CD14-positive monocyte (primary cell): ENCODE results near the gene RUFY2. TPM values are rescaled to one million over a fixed set of nuclear protein-coding genes. Genes with fewer than 3 reads are reported as not detected.

ENCODE experiments used
- DNase-seq, 3 donors: peaks; one replicate each; pipeline ENCODE4 v3.0.0-alpha.2; 2011 to 2022
- H2AFZ ChIP-seq: 2 replicates; pipeline ENCODE4 v1.6.0; 2012; ENCODE audit warnings: mild to moderate bottlenecking, low read depth, low read length, inconsistent platforms; ENCODE audit not compliant: insufficient read depth, poor library complexity, severe bottlenecking
- H3K27ac ChIP-seq, 2 donors: 1 replicate in 1 of 2; 2 replicates in 1 of 2; pipeline ENCODE4 v1.5.1; 2012 to 2013; ENCODE audit warnings: low read length in 2 of 2, control low read depth in 1 of 2, inconsistent platforms in 1 of 2, low read depth in 1 of 2, mild to moderate bottlenecking in 1 of 2
- H3K27me3 ChIP-seq, 2 donors: one replicate each; pipeline versions ENCODE4 v1.6.0 to v1.6.1; 2011 to 2013; ENCODE audit warnings: low read length in 2 of 2; ENCODE audit not compliant: control insufficient read depth in 2 of 2, insufficient read depth in 2 of 2
- H3K36me3 ChIP-seq, 2 donors: replicated peaks in 1 of 2; 1 replicate in 1 of 2; 2 replicates in 1 of 2; pipeline versions ENCODE4 v1.5.1 to v1.6.1; 2012 to 2013; ENCODE audit warnings: low read length in 2 of 2, control low read depth in 1 of 2, inconsistent platforms in 1 of 2, mild to moderate bottlenecking in 1 of 2; ENCODE audit not compliant: insufficient read depth in 2 of 2, control insufficient read depth in 1 of 2
- H3K4me1 ChIP-seq, 2 donors: 1 replicate in 1 of 2; 2 replicates in 1 of 2; pipeline versions ENCODE4 v1.5.1 to v1.6.1; 2012 to 2013; ENCODE audit warnings: low read length in 2 of 2, control low read depth in 1 of 2, inconsistent platforms in 1 of 2, mild to moderate bottlenecking in 1 of 2, moderate library complexity in 1 of 2; ENCODE audit not compliant: insufficient read depth in 2 of 2, control insufficient read depth in 1 of 2
- H3K4me2 ChIP-seq: replicated peaks from 2 replicates; pipeline ENCODE3; 2012; ENCODE audit warnings: low read length, moderate library complexity, mild to moderate bottlenecking; ENCODE audit not compliant: poor library complexity, severe bottlenecking; ENCODE audit errors: extremely low read depth
- H3K4me3 ChIP-seq, 3 experiments: fragments of 200-600 bp in 1 of 3; sonication (generic) in 1 of 3; replicated peaks in 1 of 3; 1 replicate in 2 of 3; 2 replicates in 1 of 3; pipeline ENCODE4 v1.5.1; 2011 to 2013; ENCODE audit warnings: low read length in 3 of 3, mild to moderate bottlenecking in 3 of 3, control low read depth in 2 of 3, low read depth in 2 of 3, inconsistent platforms in 1 of 3, moderate library complexity in 1 of 3
- H3K79me2 ChIP-seq: 2 replicates; pipeline ENCODE4 v1.6.0; 2012; ENCODE audit warnings: mild to moderate bottlenecking, control low read depth, inconsistent platforms, low read length, moderate library complexity; ENCODE audit not compliant: insufficient read depth
- H3K9ac ChIP-seq: 2 replicates; pipeline ENCODE4 v1.6.0; 2017; ENCODE audit warnings: low read length, mild to moderate bottlenecking; ENCODE audit not compliant: insufficient read depth, poor library complexity, severe bottlenecking
- H3K9me3 ChIP-seq, 2 donors: replicated peaks in 1 of 2; 1 replicate in 1 of 2; 2 replicates in 1 of 2; pipeline versions ENCODE4 v1.5.1 to v1.6.1; 2012 to 2013; ENCODE audit warnings: low read length in 2 of 2, control low read depth in 1 of 2; ENCODE audit not compliant: control insufficient read depth in 1 of 2, insufficient read depth in 1 of 2
- H4K20me1 ChIP-seq: 2 replicates; pipeline ENCODE4 v1.6.0; 2012; ENCODE audit warnings: mild to moderate bottlenecking, low read length, control low read depth, moderate library complexity; ENCODE audit not compliant: insufficient read depth
- H3K27ac Mint-ChIP-seq, 7 donors: one replicate each; pipeline ENCODE4 v1.8.0; 2020; ENCODE audit warnings: mild to moderate bottlenecking in 7 of 7, mixed read lengths in 7 of 7, moderate library complexity in 6 of 7, inconsistent platforms in 2 of 7
- H3K27me3 Mint-ChIP-seq, 3 donors: one replicate each; pipeline ENCODE4 v1.8.0; 2021 to 2022; ENCODE audit warnings: low read depth in 3 of 3, mild to moderate bottlenecking in 3 of 3, mixed read lengths in 3 of 3, moderate library complexity in 3 of 3, inconsistent platforms in 1 of 3
- H3K36me3 Mint-ChIP-seq, 2 donors: one replicate each; pipeline ENCODE4 v1.8.0; 2020; ENCODE audit warnings: mixed read lengths in 2 of 2, inconsistent platforms in 1 of 2, mild to moderate bottlenecking in 1 of 2
- H3K4me1 Mint-ChIP-seq: one replicate; pipeline ENCODE4 v1.8.0; 2020; ENCODE audit warnings: mild to moderate bottlenecking, mixed read lengths
- H3K4me3 Mint-ChIP-seq, 2 donors: one replicate each; pipeline ENCODE4 v1.8.0; 2020; ENCODE audit warnings: mild to moderate bottlenecking in 2 of 2, mixed read lengths in 2 of 2, moderate library complexity in 1 of 2
- H3K9me3 Mint-ChIP-seq, 7 donors: one replicate each; pipeline ENCODE4 v1.8.0; 2020 to 2022; ENCODE audit warnings: mixed read lengths in 7 of 7, mild to moderate bottlenecking in 6 of 7, moderate library complexity in 6 of 7, inconsistent platforms in 2 of 7
- CTCF ChIP-seq: fragments of 200-600 bp; IDR thresholded peaks from one replicate; pipeline ENCODE4 v1.8.0; 2022; ENCODE audit warnings: antibody characterized with exemption, mild to moderate bottlenecking
- WGBS: methylation state at CpG from one replicate; pipeline ENCODE4 v1.1.5; 2013; ENCODE audit warnings: missing lambda C conversion rate; ENCODE audit not compliant: insufficient coverage; 5-methylcytosine and 5-hydroxymethylcytosine counted together
- intact Hi-C, 2 donors: fragments of 100-400 bp; cut with micrococcal nuclease; formaldehyde crosslinking; loops; one replicate each; pipeline versions ENCODE4 v1.15.0 to v1.15.1; 2023
- polyA plus RNA-seq, 3 donors: library from polyadenylated mRNA; depleted of rRNA in 1 of 3; unstranded in 2 of 3; stranded (reverse) in 1 of 3; fragments of 300-500 nt in 2 of 3; fragments of >200 nt in 1 of 3; fragmentation: Illumina TruSeq in 2 of 3; gene quantifications; 1 replicate in 2 of 3; 2 replicates in 1 of 3; pipeline ENCODE4 v1.2.3, GENCODE V29; 2012 to 2021

The RUFY2 gene
- polyA plus RNA-seq, 3 donors: 2.8 to 3.9 (median 3.3) TPM

- Mint-ChIP-seq H3K36me3 (peaks cover 14 to 15% of the 10 kb centered on the region in 2 donors), H3K27me3 (no peaks in the 10 kb centered on the region), H3K9me3 (peaks cover 0 to 2% (median 0%) of the 10 kb centered on the region in 7 donors), H3K27ac (peak overlapping the region in 6 of 7 donors; percentile 97 to 100 (median 99)), H3K4me1 (peaks cover 62% of the 10 kb centered on the region), H3K4me3 (peak overlapping the region; percentile 98 to 99)
- WGBS: no CpG with 5 or more reads among the region's 10 CpGs
- peak overlapping the region; percentile 74 for H3K4me2 ChIP-seq
- peak overlapping the region; percentile 93 for H3K9ac ChIP-seq
- intact Hi-C loops: loop anchor here (5.0 to 10.0 kb wide), 5 partner anchors 256 to 571 kb away; partner anchors contain the start of genes HERC4 (in 1 of the 2) and SIRT1 (in 1 of the 2)
- H3K36me3 ChIP-seq: peaks cover 5 to 15% of the 10 kb centered on the region in 2 donors
- peak overlapping the region in 1 of 2 donors; percentile 94 for H3K27ac ChIP-seq
- no peak overlapping the region for H2AFZ ChIP-seq
- H3K27me3 ChIP-seq: no peaks in the 10 kb centered on the region
- no peak for DNase-seq
- no peak for TF ChIP-seq CTCF
- H3K4me1 ChIP-seq: peaks cover 53 to 70% of the 10 kb centered on the region in 2 donors
- H3K4me3 ChIP-seq: peak overlapping the region; percentile 88 to 98 (median 94)
- peaks cover 85% of the 10 kb centered on the region for H3K79me2 ChIP-seq
- H4K20me1 ChIP-seq: peaks cover 59% of the 10 kb centered on the region
- H3K9me3 ChIP-seq: no peaks in the 10 kb centered on the region
Measured at GRCh38 chr10:68333440-68334431, 73.3 kb downstream of the RUFY2 start.

- intact Hi-C loops: loop anchor here (5.0 to 10.0 kb wide), 5 partner anchors 256 to 571 kb away; partner anchors contain the start of genes HERC4 (in 1 of the 2) and SIRT1 (in 1 of the 2)
- H3K4me3 Mint-ChIP-seq: peak overlapping the region; percentile 98 to 99
- Histone ChIP-seq H3K9ac (peak overlapping the region; percentile 93), H3K36me3 (peaks cover 0 to 8% of the 10 kb centered on the region in 2 donors), H4K20me1 (peaks cover 51% of the 10 kb centered on the region), H3K4me2 (peak overlapping the region; percentile 74), H3K79me2 (peaks cover 79% of the 10 kb centered on the region), H3K9me3 (no peaks in the 10 kb centered on the region), H3K4me1 (peaks cover 59 to 77% of the 10 kb centered on the region in 2 donors), H3K4me3 (peak overlapping the region; percentile 88 to 98 (median 94)), H2AFZ (peak overlapping the region; percentile 85), H3K27me3 (no peaks in the 10 kb centered on the region), H3K27ac (peak overlapping the region; percentile 90 to 94)
- TF ChIP-seq CTCF: no peak
- H3K36me3 Mint-ChIP-seq: peaks cover 9% of the 10 kb centered on the region in 2 donors
- peaks cover 68% of the 10 kb centered on the region for H3K4me1 Mint-ChIP-seq
- H3K27me3 Mint-ChIP-seq: no peaks in the 10 kb centered on the region
- DNase-seq: no peak
- WGBS: 0% methylated on average over 6 of the region's 10 CpGs
- H3K27ac Mint-ChIP-seq: peak overlapping the region; percentile 97 to 100 (median 99)
- H3K9me3 Mint-ChIP-seq: peaks cover 0 to 2% (median 0%) of the 10 kb centered on the region in 7 donors
Measured at GRCh38 chr10:68333058-68333395, 74.0 kb downstream of the RUFY2 start.
